ENCODE measurements around the gene CCDC159. TPM values are rescaled to one million over a fixed set of nuclear protein-coding genes. Genes with fewer than 3 reads are reported as not detected.

Gene CCDC159
- total and polyA plus RNA-seq, 2 of the 13 experiments (the other 11 are each of a cell fraction or from before 2014, with no cell fraction given) = 1.7 to 6.3 TPM

- Histone ChIP-seq H3K27ac (ENCODE audit: extremely low read length, insufficient read depth, low read length) (no peak overlapping the region), H3K79me2 (ENCODE audit: insufficient read depth, low read length) (no peaks in the 10 kb centered on the region), H3K4me2 (ENCODE audit: low read depth, low read length) (no peak overlapping the region), H3K4me1 (ENCODE audit: insufficient read depth, low read length) (peaks cover 55% of the 10 kb centered on the region), H3K9me3 (ENCODE audit: low read length) (no peaks in the 10 kb centered on the region), H3K4me3 (replicated peaks in 1 of 3; ENCODE audit: insufficient read depth in 1 of 3, low read depth in 2 of 3, low read length in 3 of 3) (no peak overlapping the region), H4K20me1 (ENCODE audit: insufficient read depth, low read length) (no peaks in the 10 kb centered on the region), H3K36me3 (replicated peaks in 1 of 2; ENCODE audit: control insufficient read depth in 1 of 2, insufficient read depth in 2 of 2, low read length in 2 of 2) (no peaks in the 10 kb centered on the region), H3K9ac (ENCODE audit: insufficient read depth, low read depth, low read length) (no peak overlapping the region), H3K27me3 (ENCODE audit: control insufficient read depth in 1 of 2, insufficient read depth in 2 of 2, low read length in 2 of 2) (no peaks in the 10 kb centered on the region), H2AFZ (ENCODE audit: low read length) (no peak overlapping the region)
- BruUV-seq (replicated peaks) = no TSS peak
- ChIA-PET CTCF (ENCODE audit: low intra/inter-chr PET ratio, low total read pairs) (no interaction called here), POLR2A (no interaction called here)
- intact Hi-C loops (cut with micrococcal nuclease; ENCODE audit: unreplicated experiment) (no loop called here), in situ Hi-C loops (cut with HindIII; ENCODE audit: extremely low pct_ligation_motif_present, low pct_unique_long_range_greater_than_20kb) (no loop called here)
- DNase-seq (ENCODE audit: low spot score) (no peak), ATAC-seq (no peak), FAIRE-seq (no peak)
- 93% methylated on average over 3 of the region's 3 CpGs for WGBS (ENCODE audit: low lambda C conversion rate)
- TF ChIP-seq TCF12 (IDR thresholded peaks at IDR 0.05) (no peak), TCF12 (CRISPR knock-in tag; IDR thresholded peaks at IDR 0.05) (no peak), ZKSCAN8 (CRISPR knock-in tag; IDR thresholded peaks at IDR 0.05; ENCODE audit: borderline replicate concordance) (peak; percentile 76)
These were observed 3.9 kb upstream of the CCDC159 start for GRCh38 chr19:11342429-11342828.

GRCh38 chr19:11345122-11345803 is 1.1 kb upstream of the CCDC159 start:
- H3K9ac ChIP-seq (ENCODE audit: insufficient read depth, low read depth, low read length) = peak overlapping the region; percentile 71
- in situ Hi-C loops (cut with HindIII; ENCODE audit: extremely low pct_ligation_motif_present, low pct_unique_long_range_greater_than_20kb) = no loop called here
- H3K9me3 ChIP-seq (ENCODE audit: low read length) = no peaks in the 10 kb centered on the region
- H2AFZ ChIP-seq (ENCODE audit: low read length) = peak overlapping the region; percentile 15
- intact Hi-C loops (cut with micrococcal nuclease; ENCODE audit: unreplicated experiment) = no loop called here
- peak; percentile 26 for ATAC-seq
- no peak for FAIRE-seq
- no peaks in the 10 kb centered on the region for H3K27me3 ChIP-seq (ENCODE audit: control insufficient read depth in 1 of 2, insufficient read depth in 2 of 2, low read length in 2 of 2)
- CTCF ChIA-PET (ENCODE audit: low intra/inter-chr PET ratio, low total read pairs) = no interaction called here
- peak overlapping the region; percentile 65 to 88 (median 83) for H3K4me3 ChIP-seq (replicated peaks in 1 of 3; ENCODE audit: insufficient read depth in 1 of 3, low read depth in 2 of 3, low read length in 3 of 3)
- WGBS (ENCODE audit: low lambda C conversion rate) = 5% methylated on average over 6 of the region's 15 CpGs
- BruUV-seq (replicated peaks) = no TSS peak
- no peaks in the 10 kb centered on the region for H3K36me3 ChIP-seq (replicated peaks in 1 of 2; ENCODE audit: control insufficient read depth in 1 of 2, insufficient read depth in 2 of 2, low read length in 2 of 2)
- H3K79me2 ChIP-seq (ENCODE audit: insufficient read depth, low read length) = no peaks in the 10 kb centered on the region
- peak overlapping the region; percentile 32 for H3K27ac ChIP-seq (ENCODE audit: extremely low read length, insufficient read depth, low read length)
- H3K4me2 ChIP-seq (ENCODE audit: low read depth, low read length) = peak overlapping the region; percentile 86
- DNase-seq (ENCODE audit: low spot score) = no peak
- H3K4me1 ChIP-seq (ENCODE audit: insufficient read depth, low read length) = peaks cover 37% of the 10 kb centered on the region
- no peaks in the 10 kb centered on the region for H4K20me1 ChIP-seq (ENCODE audit: insufficient read depth, low read length)
- POLR2A ChIA-PET = interaction anchor here (0.6 to 4.8 kb wide), 9 partner anchors 23 to 203 kb away, joined by 3 to 68 read pairs (median 4); partner anchors contain the start of genes ODAD3, PRKCSH and SWSAP1
- TF ChIP-seq SALL2 (CRISPR knock-in tag; IDR thresholded peaks at IDR 0.05) = 0 out of 2 replicates have a peak, but pooled peaks have one; percentile 13
- no peak for TF ChIP-seq ZFP82 (CRISPR knock-in tag; IDR thresholded peaks at IDR 0.05; ENCODE audit: borderline replicate concordance)
- peak; percentile 28; the same call in 1 of the 2 replicates for TF ChIP-seq ZNF687 (CRISPR knock-in tag; IDR thresholded peaks at IDR 0.05)
- TF ChIP-seq KLF11 (CRISPR knock-in tag; IDR thresholded peaks at IDR 0.05) = 0 out of 2 replicates have a peak, but pooled peaks have one; percentile 38
- TF ChIP-seq ZNF383 (CRISPR knock-in tag; IDR thresholded peaks at IDR 0.05; ENCODE audit: borderline replicate concordance) = peak; percentile 56; the same call in 1 of the 2 replicates
- no peak for TF ChIP-seq ZNF263 (CRISPR knock-in tag; IDR thresholded peaks at IDR 0.05)
- no peak for TF ChIP-seq RFXANK (CRISPR knock-in tag; IDR thresholded peaks at IDR 0.05)
- no peak for TF ChIP-seq ZNF292 (CRISPR knock-in tag; IDR thresholded peaks at IDR 0.05; ENCODE audit: borderline replicate concordance, low read depth)
- no peak for TF ChIP-seq TGIF2 (CRISPR knock-in tag; IDR thresholded peaks at IDR 0.05)
- no peak for TF ChIP-seq TFDP2 (CRISPR knock-in tag; IDR thresholded peaks at IDR 0.05)
